DOHH2 (cell line): ENCODE results near the gene ATG2B.

Experiments used
- H3F3A ChIP-seq: fragments of 200-600 bp; sonication (generic), shearing (Covaris generic); 2 replicates; pipeline ENCODE4 v1.6.0; 2016; ENCODE audit warnings: antibody characterized with exemption, mild to moderate bottlenecking; ENCODE audit not compliant: control insufficient read depth, insufficient read depth
- H3K27ac ChIP-seq: fragments of 200-600 bp; sonication (generic); 2 replicates; pipeline ENCODE4 v1.5.1; 2014; ENCODE audit warnings: low read depth, mild to moderate bottlenecking, low read length, moderate library complexity
- H3K27me3 ChIP-seq: fragments of 200-600 bp; sonication (generic); 2 replicates; pipeline ENCODE4 v1.6.1; 2014; ENCODE audit warnings: mild to moderate bottlenecking, low read length, mixed read lengths; ENCODE audit not compliant: control insufficient read depth
- H3K36me3 ChIP-seq: fragments of 200-600 bp; sonication (generic); 2 replicates; pipeline ENCODE4 v1.6.1; 2014; ENCODE audit warnings: mild to moderate bottlenecking, low read length, moderate library complexity, mixed read lengths; ENCODE audit not compliant: control insufficient read depth
- H3K4me1 ChIP-seq: fragments of 200-600 bp; sonication (generic); 2 replicates; pipeline ENCODE4 v1.6.1; 2014; ENCODE audit warnings: mild to moderate bottlenecking, low read length, mixed read lengths; ENCODE audit not compliant: control insufficient read depth
- H3K4me2 ChIP-seq: fragments of 200-600 bp; sonication (generic); 2 replicates; pipeline ENCODE4 v1.6.0; 2014; ENCODE audit warnings: mild to moderate bottlenecking, low read length, moderate library complexity
- H3K4me3 ChIP-seq: fragments of 200-600 bp; sonication (generic); 2 replicates; pipeline ENCODE4 v1.5.1; 2014; ENCODE audit warnings: mild to moderate bottlenecking, low read length, mixed read lengths
- H3K79me2 ChIP-seq: fragments of 200-600 bp; sonication (generic); 2 replicates; pipeline ENCODE4 v1.6.1; 2014; ENCODE audit warnings: mild to moderate bottlenecking, low read length, mixed read lengths; ENCODE audit not compliant: control insufficient read depth
- H3K9me2 ChIP-seq: fragments of 200-600 bp; sonication (generic); replicated peaks from 2 replicates; pipeline ENCODE4 v1.6.1; 2014; ENCODE audit warnings: mild to moderate bottlenecking, low read length, mixed read lengths; ENCODE audit not compliant: control insufficient read depth
- H3K9me3 ChIP-seq: fragments of 200-600 bp; sonication (generic); 2 replicates; pipeline ENCODE4 v1.6.1; 2014; ENCODE audit warnings: antibody characterized with exemption, low read length, mixed read lengths; ENCODE audit not compliant: control insufficient read depth, insufficient read depth
- H4K20me1 ChIP-seq: fragments of 200-600 bp; sonication (generic); 2 replicates; pipeline ENCODE4 v1.6.0; 2014; ENCODE audit warnings: low read depth, mild to moderate bottlenecking, antibody characterized with exemption, low read length, moderate library complexity; ENCODE audit not compliant: control insufficient read depth, insufficient read depth
- EZH2phosphoT487 ChIP-seq: fragments of 200-600 bp; sonication (generic); IDR thresholded peaks from 2 replicates; pipeline ENCODE4 v1.6.1; 2017; ENCODE audit warnings: borderline replicate concordance, mild to moderate bottlenecking, antibody characterized with exemption, low read length, moderate library complexity, mixed read lengths
- TF ChIP-seq, protein P1 (sequence below): fragments of 200-600 bp; sonication (generic); IDR thresholded peaks from one replicate; pipeline ENCODE4 v1.5.1; 2014; ENCODE audit warnings: antibody characterized with exemption, mild to moderate bottlenecking, low read depth, low read length; ENCODE audit not compliant: poor library complexity, severe bottlenecking

The ATG2B gene

DNA sequence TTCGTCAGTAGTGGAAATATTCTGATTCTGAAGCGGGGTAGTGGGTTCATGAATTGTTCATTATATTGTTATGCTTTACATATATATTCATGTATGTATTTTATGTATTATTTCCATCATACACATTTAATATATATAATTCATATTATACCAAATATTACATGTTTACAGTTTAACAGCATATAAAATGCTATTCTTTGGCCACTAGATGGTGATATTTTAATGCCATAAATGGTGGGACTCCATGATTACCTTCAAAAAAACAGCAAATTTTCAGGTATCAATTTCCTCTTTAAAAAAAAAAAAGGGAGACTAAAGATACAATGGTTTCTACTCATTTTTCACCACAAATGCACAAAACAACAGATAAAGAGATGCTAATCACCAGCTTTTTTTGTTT, 66.1 kb downstream of the ATG2B start:
- H3K36me3 ChIP-seq: peaks cover 8% of the 10 kb centered on the region; the same call in 1 of the 2 replicates
- H3K9me3 ChIP-seq: no peaks in the 10 kb centered on the region
- no peaks in the 10 kb centered on the region for H3F3A ChIP-seq
- no peak overlapping the region for H3K4me3 ChIP-seq
- no peaks in the 10 kb centered on the region for H3K4me1 ChIP-seq
- no peak overlapping the region for H3K27ac ChIP-seq
- no peaks in the 10 kb centered on the region for H3K27me3 ChIP-seq
- H4K20me1 ChIP-seq: no peaks in the 10 kb centered on the region
- H3K79me2 ChIP-seq: no peaks in the 10 kb centered on the region
- H3K9me2 ChIP-seq: no peaks in the 10 kb centered on the region
- H3K4me2 ChIP-seq: no peak overlapping the region
- no peak for TF ChIP-seq EZH2phosphoT487
- TF ChIP-seq, protein P1, sequence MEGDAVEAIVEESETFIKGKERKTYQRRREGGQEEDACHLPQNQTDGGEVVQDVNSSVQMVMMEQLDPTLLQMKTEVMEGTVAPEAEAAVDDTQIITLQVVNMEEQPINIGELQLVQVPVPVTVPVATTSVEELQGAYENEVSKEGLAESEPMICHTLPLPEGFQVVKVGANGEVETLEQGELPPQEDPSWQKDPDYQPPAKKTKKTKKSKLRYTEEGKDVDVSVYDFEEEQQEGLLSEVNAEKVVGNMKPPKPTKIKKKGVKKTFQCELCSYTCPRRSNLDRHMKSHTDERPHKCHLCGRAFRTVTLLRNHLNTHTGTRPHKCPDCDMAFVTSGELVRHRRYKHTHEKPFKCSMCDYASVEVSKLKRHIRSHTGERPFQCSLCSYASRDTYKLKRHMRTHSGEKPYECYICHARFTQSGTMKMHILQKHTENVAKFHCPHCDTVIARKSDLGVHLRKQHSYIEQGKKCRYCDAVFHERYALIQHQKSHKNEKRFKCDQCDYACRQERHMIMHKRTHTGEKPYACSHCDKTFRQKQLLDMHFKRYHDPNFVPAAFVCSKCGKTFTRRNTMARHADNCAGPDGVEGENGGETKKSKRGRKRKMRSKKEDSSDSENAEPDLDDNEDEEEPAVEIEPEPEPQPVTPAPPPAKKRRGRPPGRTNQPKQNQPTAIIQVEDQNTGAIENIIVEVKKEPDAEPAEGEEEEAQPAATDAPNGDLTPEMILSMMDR: peak; percentile 17

DNA sequence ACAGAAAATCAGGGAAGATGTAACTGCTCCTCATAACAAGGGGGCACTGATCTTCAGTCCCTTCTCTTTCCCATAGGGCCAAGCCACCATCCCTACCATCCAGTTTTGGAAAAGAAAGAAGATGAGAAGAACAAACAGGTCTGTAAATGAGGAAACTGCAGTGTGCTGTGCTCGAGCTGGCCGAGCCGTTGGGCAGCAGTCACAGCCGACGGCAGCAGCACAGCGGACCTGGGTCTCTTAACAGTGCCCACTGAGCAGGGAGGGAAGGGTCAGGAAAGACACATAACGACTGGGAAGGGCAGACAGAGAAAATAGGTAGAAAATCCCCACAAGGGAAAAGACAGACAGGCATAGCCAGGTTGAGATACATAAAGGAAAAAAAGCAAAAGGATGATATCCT, 68.9 kb downstream of the ATG2B start:
- no peaks in the 10 kb centered on the region for H3K9me3 ChIP-seq
- no peak overlapping the region for H3K27ac ChIP-seq
- no peaks in the 10 kb centered on the region for H3K27me3 ChIP-seq
- no peaks in the 10 kb centered on the region for H3K4me1 ChIP-seq
- TF ChIP-seq EZH2phosphoT487: no peak
- TF ChIP-seq, protein P1: no peak
- H3K36me3 ChIP-seq: peaks cover 23% of the 10 kb centered on the region
- H3F3A ChIP-seq: no peaks in the 10 kb centered on the region
- no peaks in the 10 kb centered on the region for H3K79me2 ChIP-seq
- H3K4me2 ChIP-seq: no peak overlapping the region
- no peaks in the 10 kb centered on the region for H4K20me1 ChIP-seq
- no peak overlapping the region for H3K4me3 ChIP-seq
- no peaks in the 10 kb centered on the region for H3K9me2 ChIP-seq

DNA sequence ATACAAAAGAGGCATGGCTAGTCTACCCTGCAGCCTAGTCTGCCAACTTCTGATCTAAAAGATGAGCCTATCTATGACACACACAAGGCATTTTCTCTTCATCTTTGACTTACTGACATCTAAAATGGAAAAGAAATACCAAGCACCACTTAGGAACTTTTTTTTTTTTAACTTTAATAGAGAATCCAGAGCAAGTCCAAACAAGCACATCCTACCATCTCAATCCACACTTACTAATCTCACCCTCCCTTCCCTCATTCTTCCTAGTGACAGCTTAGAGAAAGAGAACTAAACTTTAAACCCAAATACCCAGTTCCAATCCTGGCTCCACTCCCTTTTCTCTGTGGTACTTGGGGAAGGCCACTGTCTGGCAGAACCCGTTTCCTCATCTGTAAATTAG, 75.3 kb downstream of the ATG2B start:
- no peak overlapping the region for H3K4me3 ChIP-seq
- no peak overlapping the region for H3K27ac ChIP-seq
- H3K4me1 ChIP-seq: no peaks in the 10 kb centered on the region
- no peaks in the 10 kb centered on the region for H3F3A ChIP-seq
- TF ChIP-seq, protein P1: no peak
- TF ChIP-seq EZH2phosphoT487: no peak
- no peaks in the 10 kb centered on the region for H4K20me1 ChIP-seq
- H3K9me2 ChIP-seq: no peaks in the 10 kb centered on the region
- no peaks in the 10 kb centered on the region for H3K27me3 ChIP-seq
- peaks cover 32% of the 10 kb centered on the region for H3K36me3 ChIP-seq
- H3K9me3 ChIP-seq: no peaks in the 10 kb centered on the region
- no peak overlapping the region for H3K4me2 ChIP-seq
- H3K79me2 ChIP-seq: no peaks in the 10 kb centered on the region

DNA sequence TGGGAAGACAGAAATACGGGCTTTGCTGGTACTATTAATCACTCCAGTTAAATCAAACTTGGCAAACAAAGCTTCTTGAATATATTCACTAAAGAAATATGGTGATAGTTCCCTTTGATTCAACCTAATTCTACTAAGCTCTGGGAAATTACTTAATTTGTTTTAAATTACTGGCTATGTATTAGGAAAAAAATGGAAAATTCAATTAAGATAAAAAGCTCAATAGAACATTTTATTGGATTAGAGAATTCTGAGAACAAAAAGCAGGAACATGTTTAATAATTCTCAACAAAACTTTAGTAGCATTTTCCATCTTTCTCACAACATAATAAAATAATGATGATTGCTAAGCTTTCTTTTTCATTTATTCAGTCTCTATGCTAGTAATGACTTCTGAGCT, 76.9 kb downstream of the ATG2B start:
- no peaks in the 10 kb centered on the region for H3K9me3 ChIP-seq
- H3K4me3 ChIP-seq: no peak overlapping the region
- H3K4me1 ChIP-seq: no peaks in the 10 kb centered on the region
- H3K27ac ChIP-seq: no peak overlapping the region
- no peaks in the 10 kb centered on the region for H4K20me1 ChIP-seq
- no peaks in the 10 kb centered on the region for H3K79me2 ChIP-seq
- no peak overlapping the region for H3K4me2 ChIP-seq
- no peaks in the 10 kb centered on the region for H3F3A ChIP-seq
- H3K36me3 ChIP-seq: peaks cover 30% of the 10 kb centered on the region
- H3K27me3 ChIP-seq: no peaks in the 10 kb centered on the region
- no peaks in the 10 kb centered on the region for H3K9me2 ChIP-seq
- TF ChIP-seq EZH2phosphoT487: no peak
- TF ChIP-seq, protein P1: no peak
